Keratinocyte (primary cell): ENCODE data around the gene TSSC4. TPM values are rescaled to one million over a fixed set of nuclear protein-coding genes. Genes with fewer than 3 reads are reported as not detected.
A peak's percentile ranks its signal among the peaks of the same experiment; 100 is the strongest.

Source experiments
- DNase-seq: peaks from one replicate; pipeline ENCODE4 v3.0.0-alpha.2; 2011; ENCODE audit warnings: low read depth, missing footprints, low spot score
- FAIRE-seq: peaks from 2 replicates; lab custom pipeline; 2011; peaks lifted over from hg19 to GRCh38; lab: Jason Lieb, UNC
- H2AFZ ChIP-seq: 2 replicates; pipeline ENCODE4 v1.6.0; 2012; ENCODE audit warnings: low read length, control low read depth, inconsistent platforms; ENCODE audit not compliant: control insufficient read depth
- H3K27ac ChIP-seq: 2 replicates; pipeline ENCODE4 v1.5.1; 2011; ENCODE audit warnings: low read length; ENCODE audit not compliant: control insufficient read depth, insufficient read depth
- H3K27me3 ChIP-seq: 3 replicates; pipeline ENCODE4 v1.6.0; 2011; ENCODE audit warnings: low read length; ENCODE audit not compliant: control insufficient read depth, insufficient read depth; ENCODE audit errors: extremely low read depth
- H3K36me3 ChIP-seq, 2 experiments: 2 replicates in 1 of 2; 3 replicates in 1 of 2; pipeline ENCODE4 v1.5.1; 2011; ENCODE audit warnings: low read length in 2 of 2, mild to moderate bottlenecking in 1 of 2; ENCODE audit not compliant: control insufficient read depth in 2 of 2, insufficient read depth in 2 of 2; ENCODE audit errors: extremely low read depth in 1 of 2
- H3K4me1 ChIP-seq: 3 replicates; pipeline ENCODE4 v1.5.1; 2011; ENCODE audit warnings: low read length; ENCODE audit not compliant: control insufficient read depth, insufficient read depth; ENCODE audit errors: extremely low read depth
- H3K4me2 ChIP-seq: 3 replicates; pipeline ENCODE4 v1.6.0; 2011; ENCODE audit warnings: low read depth, low read length; ENCODE audit not compliant: control insufficient read depth, insufficient read depth; ENCODE audit errors: extremely low read depth
- H3K4me3 ChIP-seq, 3 experiments: fragments of 200-600 bp in 1 of 3; sonication (generic) in 1 of 3; 2 replicates in 2 of 3; 3 replicates in 1 of 3; pipeline ENCODE4 v1.5.1; 2011 to 2016; ENCODE audit warnings: low read length in 3 of 3, mild to moderate bottlenecking in 3 of 3, control low read depth in 2 of 3, inconsistent platforms in 1 of 3, low read depth in 1 of 3, mixed read lengths in 1 of 3, mixed run types in 1 of 3, moderate library complexity in 1 of 3; ENCODE audit not compliant: control insufficient read depth in 2 of 3, insufficient read depth in 2 of 3; ENCODE audit errors: extremely low read depth in 1 of 3
- H3K79me2 ChIP-seq: 2 replicates; pipeline ENCODE4 v1.6.0; 2012; ENCODE audit warnings: low read length; ENCODE audit not compliant: control insufficient read depth, insufficient read depth
- H3K9ac ChIP-seq: 3 replicates; pipeline ENCODE4 v1.6.0; 2011; ENCODE audit warnings: low read length; ENCODE audit not compliant: control insufficient read depth, insufficient read depth; ENCODE audit errors: extremely low read depth
- H3K9me1 ChIP-seq: 3 replicates; pipeline ENCODE4 v1.6.0; 2011; ENCODE audit warnings: low read length; ENCODE audit not compliant: control insufficient read depth, insufficient read depth; ENCODE audit errors: extremely low read depth
- H3K9me3 ChIP-seq: 2 replicates; pipeline ENCODE4 v1.5.1; 2012; ENCODE audit warnings: low read depth, low read length; ENCODE audit not compliant: control insufficient read depth
- H4K20me1 ChIP-seq: 3 replicates; pipeline ENCODE4 v1.6.0; 2011; ENCODE audit warnings: low read length; ENCODE audit not compliant: control insufficient read depth, insufficient read depth; ENCODE audit errors: extremely low read depth
- CTCF ChIP-seq, 3 experiments: IDR thresholded peaks in 1 of 3; conservative IDR thresholded peaks in 1 of 3; optimal IDR thresholded peaks in 1 of 3; 2 replicates in 2 of 3; 3 replicates in 1 of 3; pipeline versions ENCODE3 to v1.5.1; 2011; ENCODE audit warnings: low read length in 3 of 3, mild to moderate bottlenecking in 3 of 3, moderate library complexity in 2 of 3, control low read depth in 1 of 3, inconsistent platforms in 1 of 3; ENCODE audit not compliant: insufficient read depth in 2 of 3; ENCODE audit errors: extremely low read depth in 1 of 3
- EZH2 ChIP-seq: IDR thresholded peaks from one replicate; pipeline ENCODE4 v1.6.1; 2012; ENCODE audit warnings: inconsistent platforms, mild to moderate bottlenecking, low read length, moderate library complexity
- dilution Hi-C: fragments of 300-500 bp; cut with MboI; formaldehyde crosslinking; loops from one replicate; pipeline ENCODE4 v1.7.0; 2020; ENCODE audit warnings: low sequenced_read_pairs; ENCODE audit not compliant: extremely low pct_ligation_motif_present
- polyA plus RNA-seq, 5 experiments: library from polyadenylated mRNA; depleted of rRNA in 3 of 5; stranded (reverse) in 3 of 5; stranded (forward) in 1 of 5; unstranded in 1 of 5; fragments of >200 nt; gene quantifications; 1 replicate in 1 of 5; 2 replicates in 3 of 5; 3 replicates in 1 of 5; pipeline versions ENCODE4 v1.2.1 to v1.2.3, GENCODE V29; 2011 to 2012; ENCODE audit warnings: missing spikeins in 2 of 5, low read depth in 1 of 5, low replicate concordance in 1 of 5

Gene TSSC4
- polyA plus RNA-seq, 1 donor (not counting 4 experiments of a cell fraction or from before 2014, with no cell fraction given): 15.9 TPM

DNA sequence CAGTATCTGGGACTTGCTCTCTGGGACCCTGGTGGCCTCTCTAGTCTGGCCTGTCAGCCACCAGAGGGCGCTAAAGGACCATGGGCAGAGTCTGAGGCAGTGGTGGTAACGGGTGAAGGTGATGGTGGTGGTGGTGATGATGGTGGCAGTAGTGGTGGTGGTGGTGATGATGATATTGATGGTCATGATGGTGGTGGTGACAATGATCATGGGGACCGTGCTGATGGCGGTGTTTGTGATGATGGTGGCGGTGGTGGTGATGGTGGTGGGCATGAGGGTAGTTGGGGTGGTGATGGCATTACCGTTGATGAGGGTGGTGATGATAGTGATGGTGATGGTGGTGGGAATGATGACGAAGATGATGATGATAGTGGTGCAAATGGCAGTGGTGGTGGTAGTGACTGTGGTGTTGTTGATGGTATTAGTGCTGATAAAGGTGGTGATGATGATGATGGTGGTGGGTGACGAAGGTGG, 27.8 kb downstream of the TSSC4 start:
- Histone ChIP-seq H3K27me3 (peaks cover 3% of the 10 kb centered on the region), H3K4me2 (no peak overlapping the region), H3K9me1 (no peaks in the 10 kb centered on the region), H3K4me3 (no peak overlapping the region), H3K36me3 (no peaks in the 10 kb centered on the region), H2AFZ (no peak overlapping the region), H3K79me2 (no peaks in the 10 kb centered on the region), H3K9me3 (no peaks in the 10 kb centered on the region), H3K9ac (no peak overlapping the region), H3K4me1 (no peaks in the 10 kb centered on the region), H3K27ac (no peak overlapping the region), H4K20me1 (no peaks in the 10 kb centered on the region)
- TF ChIP-seq CTCF (optimal IDR thresholded peaks at IDR 0.05 in 1 of 3, IDR thresholded peaks at IDR 0.05 in 1 of 3, conservative IDR thresholded peaks at IDR 0.05 in 1 of 3; ENCODE audit: extremely low read depth in 1 of 3, insufficient read depth in 2 of 3, low read length in 3 of 3) (peak; percentile 93 to 96 (median 94)), EZH2 (no peak)
- FAIRE-seq: no peak
- dilution Hi-C loops: no loop called here
- no peak for DNase-seq

DNA sequence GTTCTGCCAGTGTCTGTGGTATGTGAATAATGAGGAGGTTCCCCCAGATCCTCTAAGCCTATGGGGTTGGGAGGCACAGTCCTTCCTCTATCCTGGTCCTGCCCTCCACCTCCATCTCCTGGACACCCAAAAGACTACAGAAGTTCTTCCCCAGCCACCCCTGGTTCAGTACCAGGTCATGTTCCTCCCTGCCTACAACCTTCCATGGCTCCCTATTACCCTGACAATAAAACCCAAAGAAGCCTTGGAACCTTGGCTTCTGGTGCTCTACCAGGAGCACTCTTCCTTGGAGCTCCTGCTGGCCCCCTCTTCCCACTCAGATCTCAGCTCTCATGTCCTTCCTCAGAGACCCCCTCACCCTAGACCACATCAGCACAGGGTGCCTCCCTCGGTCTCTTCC, 30.8 kb downstream of the TSSC4 start:
- peaks cover 3% of the 10 kb centered on the region for H3K27me3 ChIP-seq
- dilution Hi-C loops: no loop called here
- no peak overlapping the region for H2AFZ ChIP-seq
- no peak overlapping the region for H3K4me3 ChIP-seq
- H3K79me2 ChIP-seq: no peaks in the 10 kb centered on the region
- no peak overlapping the region for H3K27ac ChIP-seq
- H3K9me1 ChIP-seq: no peaks in the 10 kb centered on the region
- no peak for DNase-seq
- no peaks in the 10 kb centered on the region for H3K9me3 ChIP-seq
- FAIRE-seq: no peak
- no peak overlapping the region for H3K9ac ChIP-seq
- H4K20me1 ChIP-seq: no peaks in the 10 kb centered on the region
- no peak overlapping the region for H3K4me2 ChIP-seq
- no peaks in the 10 kb centered on the region for H3K4me1 ChIP-seq
- no peaks in the 10 kb centered on the region for H3K36me3 ChIP-seq
- TF ChIP-seq CTCF (optimal IDR thresholded peaks at IDR 0.05 in 1 of 3, IDR thresholded peaks at IDR 0.05 in 1 of 3, conservative IDR thresholded peaks at IDR 0.05 in 1 of 3; ENCODE audit: extremely low read depth in 1 of 3, insufficient read depth in 2 of 3, low read length in 3 of 3) (no peak), EZH2 (no peak)
